ENCODE results near the gene SND1. TPM values are rescaled to one million over a fixed set of nuclear protein-coding genes. Genes with fewer than 3 reads are reported as not detected.

The SND1 gene
- polyA plus RNA-seq, 4 donors = 47.2 to 148 (median 92.2) TPM

DNA sequence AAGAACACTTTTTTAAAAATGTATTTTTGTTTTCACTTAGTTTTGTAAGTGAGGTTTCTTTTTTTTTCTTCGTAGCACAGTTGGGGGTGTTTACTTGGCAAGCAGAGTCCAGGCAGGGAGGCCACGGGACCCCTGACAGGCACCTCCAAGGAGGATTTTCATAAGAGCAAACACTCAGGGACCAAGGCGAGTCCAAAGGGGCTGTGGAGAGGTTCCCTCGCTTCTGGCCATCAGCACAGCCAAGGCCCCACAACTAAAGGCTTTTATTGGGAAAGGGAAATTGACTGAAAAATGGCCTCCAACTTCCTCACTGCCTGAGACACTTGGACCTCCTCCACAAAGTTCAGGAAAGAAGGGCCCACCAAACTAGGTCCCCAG lies 205.5 kb downstream of the SND1 start:
- H3K27me3 ChIP-seq (ENCODE audit: control insufficient read depth in 3 of 3, insufficient read depth in 3 of 3, low read length in 3 of 3) = no peaks in the 10 kb centered on the region
- DNase-seq (no peak), FAIRE-seq (no peak)
- no peaks in the 10 kb centered on the region for H3K9me3 ChIP-seq (ENCODE audit: control insufficient read depth in 2 of 2, insufficient read depth in 1 of 2, low read depth in 1 of 2, low read length in 1 of 2)
- no peaks in the 10 kb centered on the region for H3K4me1 ChIP-seq (ENCODE audit: control insufficient read depth in 3 of 3, insufficient read depth in 2 of 3, low read depth in 1 of 3, low read length in 2 of 3)
- no peak overlapping the region for H3K27ac ChIP-seq (ENCODE audit: low read depth in 1 of 3, low read length in 2 of 3)
- WGBS, 3 donors = 95 to 97% (median 96%) methylated on average over 4 of the region's 4 CpGs
- no peak overlapping the region for H3K4me3 ChIP-seq (ENCODE audit: low read depth in 1 of 3, low read length in 3 of 3)
- peaks cover 0 to 10% (median 0%) of the 10 kb centered on the region in 3 donors for H3K36me3 ChIP-seq (ENCODE audit: control insufficient read depth in 3 of 3, insufficient read depth in 2 of 3, low read depth in 1 of 3, low read length in 3 of 3)

DNA sequence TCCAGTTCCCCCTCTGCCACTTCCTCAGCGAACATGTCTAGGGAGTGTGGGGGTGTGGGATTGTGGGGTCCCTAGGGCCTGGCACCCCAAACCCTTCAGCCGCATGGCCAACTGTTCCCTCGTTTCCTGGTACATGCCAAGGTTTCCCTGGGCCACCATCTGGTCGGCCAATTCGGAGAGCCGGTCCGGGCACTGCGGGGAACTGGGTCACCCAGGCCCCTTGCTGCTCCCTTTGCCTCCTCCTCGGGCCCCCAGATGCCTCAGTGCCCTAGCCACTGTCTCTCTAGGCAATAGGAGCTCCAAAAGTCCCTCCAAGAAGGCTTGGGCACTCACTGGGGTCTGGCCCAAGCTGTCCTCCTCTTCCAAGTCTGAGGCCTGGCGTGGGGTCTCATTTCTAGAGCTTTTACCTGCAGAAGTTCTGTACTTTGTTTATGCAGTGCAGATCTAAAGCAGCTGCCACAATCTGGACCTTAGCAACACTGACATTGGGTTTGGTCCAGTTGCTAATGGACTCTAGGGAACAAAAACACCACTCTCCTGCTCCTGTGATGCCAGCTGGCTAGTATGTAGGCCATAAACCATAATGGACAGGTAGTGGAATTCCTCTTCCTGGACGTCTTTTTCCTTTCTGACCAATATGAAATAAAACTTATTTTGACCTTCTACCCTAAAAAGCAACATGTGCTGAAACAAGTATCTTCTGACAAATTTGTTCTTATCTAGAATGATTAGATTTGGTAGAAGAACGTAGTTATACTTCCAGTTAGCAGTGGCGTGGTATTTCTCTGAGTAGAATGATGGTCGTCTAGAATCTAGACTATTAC lies 206.3 kb downstream of the SND1 start:
- DNase-seq (no peak), FAIRE-seq (no peak)
- Histone ChIP-seq H3K4me1 (ENCODE audit: control insufficient read depth in 3 of 3, insufficient read depth in 2 of 3, low read depth in 1 of 3, low read length in 2 of 3) (no peaks in the 10 kb centered on the region), H3K4me3 (ENCODE audit: low read depth in 1 of 3, low read length in 3 of 3) (no peak overlapping the region), H3K27me3 (ENCODE audit: control insufficient read depth in 3 of 3, insufficient read depth in 3 of 3, low read length in 3 of 3) (no peaks in the 10 kb centered on the region), H3K27ac (ENCODE audit: low read depth in 1 of 3, low read length in 2 of 3) (no peak overlapping the region), H3K9me3 (ENCODE audit: control insufficient read depth in 2 of 2, insufficient read depth in 1 of 2, low read depth in 1 of 2, low read length in 1 of 2) (no peaks in the 10 kb centered on the region), H3K36me3 (ENCODE audit: control insufficient read depth in 3 of 3, insufficient read depth in 2 of 3, low read depth in 1 of 3, low read length in 3 of 3) (peaks cover 0 to 10% (median 0%) of the 10 kb centered on the region in 3 donors)
- 94 to 96% (median 94%) methylated on average over 11 to 14 of the region's 14 CpGs for WGBS, 3 donors

DNA sequence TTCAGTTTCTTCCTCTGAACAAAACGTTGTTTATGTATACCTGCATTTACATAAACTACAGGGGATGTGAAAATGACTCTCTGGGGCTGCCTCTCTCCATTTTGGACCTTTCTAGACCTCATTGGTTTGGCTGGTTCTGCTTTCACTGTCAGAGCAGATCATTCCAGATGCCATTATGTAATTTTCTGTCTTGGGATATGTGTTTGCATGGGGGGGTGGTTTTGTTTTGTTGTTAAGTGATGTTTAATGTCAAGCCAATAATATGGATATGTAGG lies 206.9 kb downstream of the SND1 start:
- FAIRE-seq = no peak
- Histone ChIP-seq H3K9me3 (ENCODE audit: control insufficient read depth in 2 of 2, insufficient read depth in 1 of 2, low read depth in 1 of 2, low read length in 1 of 2) (no peaks in the 10 kb centered on the region), H3K27ac (ENCODE audit: low read depth in 1 of 3, low read length in 2 of 3) (no peak overlapping the region), H3K4me3 (ENCODE audit: low read depth in 1 of 3, low read length in 3 of 3) (no peak overlapping the region), H3K27me3 (ENCODE audit: control insufficient read depth in 3 of 3, insufficient read depth in 3 of 3, low read length in 3 of 3) (no peaks in the 10 kb centered on the region), H3K36me3 (ENCODE audit: control insufficient read depth in 3 of 3, insufficient read depth in 2 of 3, low read depth in 1 of 3, low read length in 3 of 3) (peaks cover 0 to 10% (median 0%) of the 10 kb centered on the region in 3 donors), H3K4me1 (ENCODE audit: control insufficient read depth in 3 of 3, insufficient read depth in 2 of 3, low read depth in 1 of 3, low read length in 2 of 3) (no peaks in the 10 kb centered on the region)
- 69 to 93% (median 92%) methylated on average over 1 of the region's 1 CpG for WGBS, 3 donors
- DNase-seq = no peak

DNA sequence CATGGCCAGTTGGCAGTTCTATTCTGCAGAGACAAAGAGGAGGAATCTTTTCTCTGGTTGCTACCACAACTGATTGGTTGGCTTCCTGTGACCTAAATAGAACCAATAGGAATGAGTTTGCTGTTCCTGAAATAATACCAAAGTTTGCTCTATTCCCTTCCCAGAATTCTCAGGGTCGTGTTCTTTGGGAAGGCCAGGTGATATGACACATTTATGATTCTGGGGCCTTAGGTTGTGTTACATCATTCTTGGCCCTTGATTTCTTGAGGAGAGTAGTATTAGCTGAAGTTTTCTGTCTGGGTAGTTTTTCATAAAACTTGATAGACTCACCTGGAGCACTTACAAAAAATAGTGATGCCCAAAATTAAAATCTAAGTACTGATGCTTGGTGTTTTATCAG lies 207.3 kb downstream of the SND1 start:
- FAIRE-seq = no peak

DNA sequence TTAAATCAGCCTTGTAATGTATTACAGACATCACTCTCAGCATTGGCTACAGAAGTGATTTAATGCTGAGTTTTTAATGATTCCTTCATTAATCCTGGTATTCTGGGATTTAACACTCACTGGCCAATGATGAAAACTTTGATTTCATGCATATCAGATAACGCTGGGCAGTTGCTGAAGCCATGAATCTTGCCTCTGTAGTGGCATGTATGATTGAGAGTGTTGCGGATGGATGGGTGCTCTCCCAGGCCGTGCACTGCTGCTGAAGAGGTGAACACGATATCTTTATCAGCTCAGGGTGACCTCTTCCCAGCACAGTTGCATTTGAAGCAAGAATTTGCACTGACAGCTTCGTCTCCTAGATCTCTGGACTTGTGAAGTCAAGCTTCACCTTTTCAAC lies 210.5 kb downstream of the SND1 start:
- H3K27ac ChIP-seq (ENCODE audit: low read depth in 1 of 3, low read length in 2 of 3) = no peak overlapping the region
- H3K4me3 ChIP-seq (ENCODE audit: low read depth in 1 of 3, low read length in 3 of 3) = no peak overlapping the region
- DNase-seq = no peak
- peaks cover 0 to 8% (median 0%) of the 10 kb centered on the region in 3 donors for H3K36me3 ChIP-seq (ENCODE audit: control insufficient read depth in 3 of 3, insufficient read depth in 2 of 3, low read depth in 1 of 3, low read length in 3 of 3)
- H3K4me1 ChIP-seq (ENCODE audit: control insufficient read depth in 3 of 3, insufficient read depth in 2 of 3, low read depth in 1 of 3, low read length in 2 of 3) = peaks cover 0 to 4% (median 0%) of the 10 kb centered on the region in 3 donors
- 90 to 96% (median 92%) methylated on average over 5 of the region's 5 CpGs for WGBS, 3 donors
- no peaks in the 10 kb centered on the region for H3K27me3 ChIP-seq (ENCODE audit: control insufficient read depth in 3 of 3, insufficient read depth in 3 of 3, low read length in 3 of 3)
- no peaks in the 10 kb centered on the region for H3K9me3 ChIP-seq (ENCODE audit: control insufficient read depth in 2 of 2, insufficient read depth in 1 of 2, low read depth in 1 of 2, low read length in 1 of 2)
- no peak for FAIRE-seq

More for the DNA sequence above, 207.3 kb downstream of the SND1 start:
- Histone ChIP-seq H3K4me3 (ENCODE audit: low read depth in 1 of 3, low read length in 3 of 3) (no peak overlapping the region), H3K27ac (ENCODE audit: low read depth in 1 of 3, low read length in 2 of 3) (no peak overlapping the region), H3K27me3 (ENCODE audit: control insufficient read depth in 3 of 3, insufficient read depth in 3 of 3, low read length in 3 of 3) (no peaks in the 10 kb centered on the region), H3K36me3 (ENCODE audit: control insufficient read depth in 3 of 3, insufficient read depth in 2 of 3, low read depth in 1 of 3, low read length in 3 of 3) (peaks cover 0 to 10% (median 0%) of the 10 kb centered on the region in 3 donors), H3K4me1 (ENCODE audit: control insufficient read depth in 3 of 3, insufficient read depth in 2 of 3, low read depth in 1 of 3, low read length in 2 of 3) (no peaks in the 10 kb centered on the region), H3K9me3 (ENCODE audit: control insufficient read depth in 2 of 2, insufficient read depth in 1 of 2, low read depth in 1 of 2, low read length in 1 of 2) (no peaks in the 10 kb centered on the region)
- 0 to 33% (median 3%) methylated on average over 1 of the region's 1 CpG for WGBS, 3 donors
- no peak for DNase-seq

DNA sequence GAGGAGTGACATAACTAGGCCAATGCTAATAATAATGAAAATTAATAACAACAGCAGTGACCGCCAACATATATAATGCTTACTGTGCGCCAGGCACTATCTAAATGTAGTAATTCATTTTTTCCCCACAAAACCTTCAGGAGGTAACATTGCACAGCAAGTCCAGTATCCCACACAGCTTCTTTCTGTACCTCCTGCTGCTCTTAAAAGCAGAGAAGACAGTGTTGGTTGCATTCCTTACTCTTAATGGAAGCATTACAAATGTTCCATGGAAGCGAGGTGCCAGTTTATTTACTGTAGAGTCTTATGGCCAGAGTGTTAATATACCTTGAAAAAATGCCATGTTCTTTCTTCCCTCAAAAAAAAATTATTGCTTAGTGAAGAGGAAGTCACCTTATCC lies 211.1 kb downstream of the SND1 start:
- 98 to 99% (median 99%) methylated on average over 3 of the region's 3 CpGs for WGBS, 3 donors
- H3K9me3 ChIP-seq (ENCODE audit: control insufficient read depth in 2 of 2, insufficient read depth in 1 of 2, low read depth in 1 of 2, low read length in 1 of 2) = no peaks in the 10 kb centered on the region
- no peak overlapping the region for H3K4me3 ChIP-seq (ENCODE audit: low read depth in 1 of 3, low read length in 3 of 3)
- peaks cover 0 to 4% (median 0%) of the 10 kb centered on the region in 3 donors for H3K4me1 ChIP-seq (ENCODE audit: control insufficient read depth in 3 of 3, insufficient read depth in 2 of 3, low read depth in 1 of 3, low read length in 2 of 3)
- no peaks in the 10 kb centered on the region for H3K27me3 ChIP-seq (ENCODE audit: control insufficient read depth in 3 of 3, insufficient read depth in 3 of 3, low read length in 3 of 3)
- H3K36me3 ChIP-seq (ENCODE audit: control insufficient read depth in 3 of 3, insufficient read depth in 2 of 3, low read depth in 1 of 3, low read length in 3 of 3) = peaks cover 0 to 5% (median 0%) of the 10 kb centered on the region in 3 donors
- FAIRE-seq (no peak), DNase-seq (no peak)
- no peak overlapping the region for H3K27ac ChIP-seq (ENCODE audit: low read depth in 1 of 3, low read length in 2 of 3)

DNA sequence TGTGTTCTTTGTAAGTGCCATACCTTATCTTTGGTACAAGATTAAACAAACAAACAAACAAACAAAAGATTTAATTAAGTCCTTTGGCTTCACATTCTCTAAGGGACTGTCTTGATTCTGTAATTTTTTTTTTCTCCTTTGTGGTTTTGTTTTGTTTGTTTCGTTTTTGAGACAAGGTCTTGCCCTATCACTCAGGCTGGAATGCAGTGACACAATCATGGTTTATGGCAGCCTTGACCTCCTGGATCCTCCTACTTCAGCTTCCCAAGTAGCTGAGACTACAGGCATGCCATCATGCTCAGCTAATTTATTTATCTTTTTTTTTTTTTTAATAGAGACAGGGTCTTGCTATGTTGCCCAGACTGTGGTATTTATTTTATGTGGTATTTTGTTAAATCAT lies 213.5 kb downstream of the SND1 start:
- Histone ChIP-seq H3K27ac (ENCODE audit: low read depth in 1 of 3, low read length in 2 of 3) (no peak overlapping the region), H3K9me3 (ENCODE audit: control insufficient read depth in 2 of 2, insufficient read depth in 1 of 2, low read depth in 1 of 2, low read length in 1 of 2) (no peaks in the 10 kb centered on the region), H3K27me3 (ENCODE audit: control insufficient read depth in 3 of 3, insufficient read depth in 3 of 3, low read length in 3 of 3) (no peaks in the 10 kb centered on the region), H3K36me3 (ENCODE audit: control insufficient read depth in 3 of 3, insufficient read depth in 2 of 3, low read depth in 1 of 3, low read length in 3 of 3) (peaks cover 0 to 4% (median 0%) of the 10 kb centered on the region in 3 donors), H3K4me1 (ENCODE audit: control insufficient read depth in 3 of 3, insufficient read depth in 2 of 3, low read depth in 1 of 3, low read length in 2 of 3) (peaks cover 0 to 4% (median 0%) of the 10 kb centered on the region in 3 donors), H3K4me3 (ENCODE audit: low read depth in 1 of 3, low read length in 3 of 3) (no peak overlapping the region)
- DNase-seq (peak; percentile 46 to 52), FAIRE-seq (no peak)
- WGBS, 3 donors = 8 to 22% (median 9%) methylated on average over 1 of the region's 1 CpG

DNA sequence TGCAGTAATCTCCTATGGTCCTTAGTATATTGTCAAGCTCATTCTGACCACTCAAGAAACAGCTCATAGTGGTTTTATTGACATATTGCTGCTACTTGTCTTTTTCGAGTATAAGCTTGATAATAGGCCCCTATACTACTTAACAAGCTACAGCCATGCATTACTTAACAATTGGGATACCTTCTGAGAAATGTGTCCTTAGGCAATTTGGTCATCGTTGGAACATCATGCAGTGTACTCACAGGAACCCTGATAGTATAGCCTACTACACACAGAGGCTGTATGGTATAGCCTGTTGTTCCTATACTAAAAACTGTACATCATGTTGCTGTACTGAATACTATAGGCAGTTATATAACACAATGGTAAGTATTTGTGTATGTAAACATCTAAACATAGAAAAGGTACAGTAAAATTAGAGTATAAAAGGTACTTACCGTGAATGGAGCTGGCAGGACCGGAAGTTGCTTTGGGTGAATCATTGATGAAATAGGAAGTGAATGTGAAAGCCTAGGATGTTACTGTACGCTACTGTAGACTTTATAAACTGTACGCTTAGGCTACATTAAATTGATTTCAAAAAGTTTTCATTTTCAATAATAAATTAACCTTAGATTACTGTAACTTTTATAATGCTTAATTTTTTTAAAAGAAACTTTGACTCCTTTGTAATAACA lies 218.4 kb downstream of the SND1 start:
- Histone ChIP-seq H3K27ac (ENCODE audit: low read depth in 1 of 3, low read length in 2 of 3) (no peak overlapping the region), H3K9me3 (ENCODE audit: control insufficient read depth in 2 of 2, insufficient read depth in 1 of 2, low read depth in 1 of 2, low read length in 1 of 2) (no peaks in the 10 kb centered on the region), H3K27me3 (ENCODE audit: control insufficient read depth in 3 of 3, insufficient read depth in 3 of 3, low read length in 3 of 3) (no peaks in the 10 kb centered on the region), H3K4me3 (ENCODE audit: low read depth in 1 of 3, low read length in 3 of 3) (no peak overlapping the region), H3K4me1 (ENCODE audit: control insufficient read depth in 3 of 3, insufficient read depth in 2 of 3, low read depth in 1 of 3, low read length in 2 of 3) (no peaks in the 10 kb centered on the region), H3K36me3 (ENCODE audit: control insufficient read depth in 3 of 3, insufficient read depth in 2 of 3, low read depth in 1 of 3, low read length in 3 of 3) (peaks cover 0 to 8% (median 0%) of the 10 kb centered on the region in 3 donors)
- DNase-seq (no peak), FAIRE-seq (no peak)
- 89 to 95% (median 92%) methylated on average over 6 of the region's 6 CpGs for WGBS, 3 donors
